PC-3 (cell line): ENCODE results near the gene TSPAN17. TPM values are rescaled to one million over a fixed set of nuclear protein-coding genes. Genes with fewer than 3 reads are reported as not detected.
A peak's percentile ranks its signal among the peaks of the same experiment; 100 is the strongest.
"Not testable (repeated sequence)": the region's sequence is repeated elsewhere in the genome, so short reads cannot be mapped to it uniquely, and the experiment has no call there.

Experiments used
- ATAC-seq: fragments of 200-7000 bp; cut with Tn5 transposase; 2 replicates; pipeline ENCODE4 v1.9.1; 2020; ENCODE audit warnings: mild to moderate bottlenecking, moderate library complexity
- Bru-seq: library from RNA; stranded (reverse); fragments of 400-500 nt; gene quantifications from one replicate; lab custom pipeline; 2021; lab: Mats Ljungman, UMichigan
- BruChase-seq, 2 experiments: library from RNA; stranded (reverse); fragments of 400-500 nt; gene quantifications; one replicate each; lab custom pipeline; 2021; lab: Mats Ljungman, UMichigan
- BruUV-seq: library from RNA; stranded (reverse); fragments of 400-500 nt; replicated peaks from 2 replicates; lab custom pipeline; 2021; lab: Mats Ljungman, UMichigan
- CTCF ChIA-PET: fragments of 300-600 bp; sonication (Branson Sonifier 250); formaldehyde crosslinking; loops from one replicate; lab custom pipeline; 2022; ENCODE audit warnings: antibody characterized with exemption; lab: Charles Lee
- POLR2A ChIA-PET: fragments of 300-600 bp; sonication (Branson Sonifier 250); formaldehyde crosslinking; loops from one replicate; lab custom pipeline; 2022; ENCODE audit warnings: antibody characterized with exemption; ENCODE audit not compliant: unreplicated experiment; lab: Charles Lee
- DNase-seq: peaks from one replicate; pipeline ENCODE4 v3.0.0-alpha.2; 2015
- H2AFZ ChIP-seq: fragments of 300-600 bp; sonication (generic); 2 replicates; pipeline ENCODE4 v1.6.0; 2016; ENCODE audit warnings: antibody characterized with exemption, low read length
- H3F3A ChIP-seq: fragments of 300-600 bp; sonication (generic); one replicate; pipeline ENCODE4 v1.6.0; 2017; ENCODE audit warnings: antibody characterized with exemption, low read length, control low read depth, mild to moderate bottlenecking; ENCODE audit not compliant: unreplicated experiment
- H3K27ac ChIP-seq: fragments of 300-600 bp; sonication (generic); 2 replicates; pipeline ENCODE4 v1.5.1; 2016; ENCODE audit warnings: mild to moderate bottlenecking, low read length
- H3K27me3 ChIP-seq: fragments of 300-600 bp; sonication (generic); 2 replicates; pipeline ENCODE4 v1.6.1; 2016; ENCODE audit warnings: low read length, mixed read lengths
- H3K36me3 ChIP-seq: fragments of 300-600 bp; sonication (generic); 2 replicates; pipeline ENCODE4 v1.6.1; 2016; ENCODE audit warnings: low read depth, mixed run types, low read length, mixed read lengths
- H3K4me1 ChIP-seq: fragments of 300-600 bp; sonication (generic); 2 replicates; pipeline ENCODE4 v1.5.1; 2016; ENCODE audit warnings: low read length; ENCODE audit not compliant: insufficient read depth
- H3K4me2 ChIP-seq: fragments of 300-600 bp; sonication (generic); 2 replicates; pipeline ENCODE4 v1.6.0; 2016; ENCODE audit warnings: low read length
- H3K4me3 ChIP-seq: fragments of 300-600 bp; sonication (generic); 2 replicates; pipeline ENCODE4 v1.5.1; 2016; ENCODE audit warnings: mild to moderate bottlenecking, low read length, mixed read lengths
- H3K79me2 ChIP-seq: fragments of 300-600 bp; sonication (generic); 2 replicates; pipeline ENCODE4 v1.6.1; 2017; ENCODE audit warnings: low read length, mixed read lengths
- H3K9ac ChIP-seq: fragments of 300-600 bp; sonication (generic); 2 replicates; pipeline ENCODE4 v1.6.0; 2016; ENCODE audit warnings: mild to moderate bottlenecking, low read length
- H3K9me2 ChIP-seq: fragments of 300-600 bp; sonication (generic); replicated peaks from 2 replicates; pipeline ENCODE4 v1.6.1; 2016; ENCODE audit warnings: mixed run types, low read length, mixed read lengths
- H3K9me3 ChIP-seq: fragments of 300-600 bp; sonication (generic); 2 replicates; pipeline ENCODE4 v1.6.1; 2016; ENCODE audit warnings: low read length, mixed read lengths
- H4K20me1 ChIP-seq: fragments of 300-600 bp; sonication (generic); 2 replicates; pipeline ENCODE4 v1.6.1; 2016; ENCODE audit warnings: low read length, mixed read lengths
- EZH2phosphoT487 ChIP-seq: fragments of 300-600 bp; sonication (generic); IDR thresholded peaks from 2 replicates; pipeline ENCODE4 v1.6.1; 2018; ENCODE audit warnings: mild to moderate bottlenecking, antibody characterized with exemption, low read length, borderline replicate concordance
- intact Hi-C: fragments of 100-400 bp; cut with micrococcal nuclease; formaldehyde crosslinking; loops from 2 replicates; pipeline ENCODE4 v1.9.0; 2023
- long read RNA-seq: library from polyadenylated mRNA; unstranded; transcript quantifications from one replicate; pipeline ENCODE4 v2.0.0, GENCODE V29; 2021; ENCODE audit not compliant: unreplicated experiment
- total RNA-seq: library from RNA; depleted of rRNA; stranded (reverse); fragments of >200 nt; gene quantifications from 2 replicates; pipeline ENCODE4 v1.2.3, GENCODE V29; 2014; rRNA removed
- TF ChIP-seq, protein P1 (sequence below): fragments of 300-600 bp; sonication (generic); conservative IDR thresholded peaks from 2 replicates; pipeline ENCODE4 v1.5.1; 2017; ENCODE audit warnings: antibody characterized with exemption, low read depth, mild to moderate bottlenecking, low read length

TSPAN17 gene, protein sequence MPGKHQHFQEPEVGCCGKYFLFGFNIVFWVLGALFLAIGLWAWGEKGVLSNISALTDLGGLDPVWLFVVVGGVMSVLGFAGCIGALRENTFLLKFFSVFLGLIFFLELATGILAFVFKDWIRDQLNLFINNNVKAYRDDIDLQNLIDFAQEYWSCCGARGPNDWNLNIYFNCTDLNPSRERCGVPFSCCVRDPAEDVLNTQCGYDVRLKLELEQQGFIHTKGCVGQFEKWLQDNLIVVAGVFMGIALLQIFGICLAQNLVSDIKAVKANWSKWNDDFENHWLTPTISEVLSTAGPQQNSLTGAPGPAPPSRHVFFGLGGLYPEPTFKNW
- total RNA-seq (47.3 and 56.3 TPM in 2 replicates), Bru-seq, nascent RNA (percentile 64 among the genes with signal in this experiment), BruChase-seq, experiment 1, labeled RNA remaining after a 6-hour chase (percentile 79 among the genes with signal in this experiment), BruChase-seq, experiment 2, labeled RNA remaining after a 2-hour chase (percentile 79 among the genes with signal in this experiment)
- long read RNA-seq, transcript TSPAN17-207 (9 exons, 2,457 nt) = major isoform, 39 of 109 reads
- long read RNA-seq, partial matches to known transcripts = 54 of 109 reads
- long read RNA-seq, other reads (novel, unspliced or antisense) = 11 of 109 reads

DNA sequence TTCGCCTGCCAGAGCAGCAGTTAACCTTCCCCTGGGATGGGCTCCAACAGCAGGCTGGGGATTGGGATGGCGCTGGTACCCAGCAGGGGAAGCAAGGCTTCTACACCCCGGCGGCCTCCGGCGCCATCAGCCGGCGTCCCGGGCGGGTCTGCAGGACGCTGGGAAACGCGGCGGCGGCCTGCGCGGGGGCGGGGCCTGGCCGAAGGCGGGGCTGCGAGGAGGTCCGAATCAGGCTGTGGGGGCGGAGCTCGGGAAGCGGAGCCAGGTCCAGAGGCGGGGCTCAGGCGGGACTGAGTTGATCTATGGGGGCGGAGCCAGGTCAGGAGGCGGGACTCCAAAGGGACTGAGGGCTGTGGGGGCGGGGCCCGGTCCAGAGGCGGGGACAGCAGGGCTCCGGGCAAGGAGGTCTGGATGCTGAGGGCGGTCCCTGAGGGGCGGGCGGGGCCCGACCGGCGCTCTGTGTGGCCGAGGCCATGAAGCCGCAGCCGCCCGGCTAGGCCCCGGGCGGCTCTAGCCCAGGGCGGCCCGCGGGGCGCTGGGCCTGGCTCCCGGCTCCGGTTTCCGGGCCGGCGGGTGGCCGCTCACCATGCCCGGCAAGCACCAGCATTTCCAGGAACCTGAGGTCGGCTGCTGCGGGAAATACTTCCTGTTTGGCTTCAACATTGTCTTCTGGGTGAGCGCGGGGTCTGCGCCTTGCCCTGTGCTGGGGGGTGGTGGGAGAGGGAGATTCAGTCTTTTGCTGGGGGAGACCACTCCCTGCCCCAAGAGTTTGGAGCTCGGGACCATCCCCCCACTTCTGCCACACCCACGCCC is at the start of gene TSPAN17:
TSS of gene TSPAN17 (plus strand) at position 455 of the 813 bp plus-strand sequence. CDS start at position 587, 132 bp downstream.
- H3K9me3 ChIP-seq = no peaks in the 10 kb centered on the region
- H3K9ac ChIP-seq = peak within 1 kb of the TSS; percentile 77
- no TSS peak for BruUV-seq
- peak within 1 kb of the TSS; percentile 86 for H3K4me3 ChIP-seq
- no peaks in the 10 kb centered on the region for H3K9me2 ChIP-seq
- peak within 1 kb of the TSS; percentile 95 for H3K4me2 ChIP-seq
- H3K79me2 ChIP-seq = peaks cover 32% of the 10 kb centered on the region
- H3K27me3 ChIP-seq = no peaks in the 10 kb centered on the region
- intact Hi-C loops = loop anchor here (1.0 to 2.0 kb wide), 2 partner anchors 68 to 73 kb away; no protein-coding TSS in a partner anchor
- TF ChIP-seq, protein P1, sequence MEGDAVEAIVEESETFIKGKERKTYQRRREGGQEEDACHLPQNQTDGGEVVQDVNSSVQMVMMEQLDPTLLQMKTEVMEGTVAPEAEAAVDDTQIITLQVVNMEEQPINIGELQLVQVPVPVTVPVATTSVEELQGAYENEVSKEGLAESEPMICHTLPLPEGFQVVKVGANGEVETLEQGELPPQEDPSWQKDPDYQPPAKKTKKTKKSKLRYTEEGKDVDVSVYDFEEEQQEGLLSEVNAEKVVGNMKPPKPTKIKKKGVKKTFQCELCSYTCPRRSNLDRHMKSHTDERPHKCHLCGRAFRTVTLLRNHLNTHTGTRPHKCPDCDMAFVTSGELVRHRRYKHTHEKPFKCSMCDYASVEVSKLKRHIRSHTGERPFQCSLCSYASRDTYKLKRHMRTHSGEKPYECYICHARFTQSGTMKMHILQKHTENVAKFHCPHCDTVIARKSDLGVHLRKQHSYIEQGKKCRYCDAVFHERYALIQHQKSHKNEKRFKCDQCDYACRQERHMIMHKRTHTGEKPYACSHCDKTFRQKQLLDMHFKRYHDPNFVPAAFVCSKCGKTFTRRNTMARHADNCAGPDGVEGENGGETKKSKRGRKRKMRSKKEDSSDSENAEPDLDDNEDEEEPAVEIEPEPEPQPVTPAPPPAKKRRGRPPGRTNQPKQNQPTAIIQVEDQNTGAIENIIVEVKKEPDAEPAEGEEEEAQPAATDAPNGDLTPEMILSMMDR = peak; percentile 51
- TF ChIP-seq EZH2phosphoT487 = no peak
- peaks cover 17% of the 10 kb centered on the region for H3K4me1 ChIP-seq
- H2AFZ ChIP-seq = peak within 1 kb of the TSS; percentile 88
- 0 out of 2 replicates have a peak, but pooled peaks cover 7% of the 10 kb centered on the region for H4K20me1 ChIP-seq
- H3F3A ChIP-seq = no peaks in the 10 kb centered on the region
- POLR2A ChIA-PET = interaction anchor here (0.6 to 0.7 kb wide), 5 partner anchors 14 to 200 kb away, joined by 3 to 5 read pairs (median 3); no protein-coding TSS in a partner anchor
- DNase-seq (peak; percentile 99), ATAC-seq (peak; percentile 91)
- no peaks in the 10 kb centered on the region for H3K36me3 ChIP-seq
- CTCF ChIA-PET = interaction anchor here (0.7 to 1.2 kb wide), 5 partner anchors 14 to 241 kb away, joined by 3 to 9 read pairs (median 4); partner anchors contain the start of genes EIF4E1B, RNF44 and SNCB
- no peak within 1 kb of the TSS for H3K27ac ChIP-seq

DNA sequence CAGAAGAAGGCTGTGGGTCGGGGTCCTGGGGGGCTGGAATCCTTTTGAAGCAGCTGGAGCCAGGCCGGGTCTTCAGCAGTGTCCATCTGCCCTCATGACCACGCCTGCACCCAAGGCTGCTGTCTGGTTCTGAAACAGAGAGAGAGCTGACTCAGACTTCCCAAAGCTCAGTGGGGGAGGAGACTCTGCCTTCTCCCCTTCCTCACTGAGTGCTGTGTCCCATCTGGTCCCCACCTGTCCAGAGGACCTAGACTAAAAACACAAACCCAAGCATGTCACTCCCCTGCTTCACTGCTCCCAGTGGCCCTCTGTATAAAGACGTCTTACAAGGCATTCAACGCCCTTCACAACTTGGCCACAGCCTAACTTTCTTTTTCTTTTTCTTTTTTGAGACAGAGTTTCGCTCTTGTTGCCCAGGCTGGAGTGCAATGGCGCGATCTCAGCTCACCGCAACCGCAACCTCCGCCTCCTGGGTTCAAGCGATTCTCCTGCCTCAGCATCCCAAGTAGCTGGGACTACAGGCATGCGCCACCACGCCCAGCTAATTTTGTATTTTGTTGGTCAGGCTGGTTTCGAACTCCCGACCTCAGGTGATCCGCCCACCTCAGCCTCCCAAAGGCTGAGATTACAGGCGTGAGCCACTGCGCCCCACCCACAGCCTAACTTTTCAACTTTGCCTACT is 47.4 kb upstream of the TSPAN17 start:
- DNase-seq, CTCF ChIA-PET, H3K27me3 ChIP-seq, H3K36me3 ChIP-seq, intact Hi-C loops, H3K9me2 ChIP-seq, H3K79me2 ChIP-seq, H3K4me2 ChIP-seq, ATAC-seq, H3K27ac ChIP-seq, H3K4me3 ChIP-seq, BruUV-seq, POLR2A ChIA-PET, H3K4me1 ChIP-seq, H4K20me1 ChIP-seq, H3K9ac ChIP-seq, H2AFZ ChIP-seq, H3F3A ChIP-seq, H3K9me3 ChIP-seq: not testable (repeated sequence)
